VCaP (cell line): ENCODE measurements around the gene ABCC3.

Experiments used
- H3K27ac ChIP-seq: fragments of 450-650 bp; 2 replicates; pipeline ENCODE4 v1.5.1; 2017
- TF ChIP-seq, protein P1 (sequence below): fragments of 450-650 bp; conservative IDR thresholded peaks from 2 replicates; pipeline ENCODE4 v1.5.1; 2017; ENCODE audit warnings: mild to moderate bottlenecking, moderate library complexity

The ABCC3 gene

DNA sequence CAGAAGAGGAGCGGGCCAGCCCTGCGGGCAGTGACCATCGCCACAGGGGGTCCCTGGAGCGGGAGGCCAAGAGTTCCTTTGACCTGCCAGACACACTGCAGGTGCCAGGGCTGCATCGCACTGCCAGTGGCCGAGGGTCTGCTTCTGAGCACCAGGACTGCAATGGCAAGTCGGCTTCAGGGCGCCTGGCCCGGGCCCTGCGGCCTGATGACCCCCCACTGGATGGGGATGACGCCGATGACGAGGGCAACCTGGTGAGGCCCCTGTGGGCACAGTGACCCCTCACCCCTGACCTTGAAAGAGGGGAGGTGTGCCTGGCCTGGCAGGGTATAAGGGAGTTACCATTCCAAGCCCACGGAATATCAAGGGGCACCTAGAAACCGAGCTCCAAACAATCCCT is 35.1 kb upstream of the ABCC3 start:
- TF ChIP-seq, protein P1, sequence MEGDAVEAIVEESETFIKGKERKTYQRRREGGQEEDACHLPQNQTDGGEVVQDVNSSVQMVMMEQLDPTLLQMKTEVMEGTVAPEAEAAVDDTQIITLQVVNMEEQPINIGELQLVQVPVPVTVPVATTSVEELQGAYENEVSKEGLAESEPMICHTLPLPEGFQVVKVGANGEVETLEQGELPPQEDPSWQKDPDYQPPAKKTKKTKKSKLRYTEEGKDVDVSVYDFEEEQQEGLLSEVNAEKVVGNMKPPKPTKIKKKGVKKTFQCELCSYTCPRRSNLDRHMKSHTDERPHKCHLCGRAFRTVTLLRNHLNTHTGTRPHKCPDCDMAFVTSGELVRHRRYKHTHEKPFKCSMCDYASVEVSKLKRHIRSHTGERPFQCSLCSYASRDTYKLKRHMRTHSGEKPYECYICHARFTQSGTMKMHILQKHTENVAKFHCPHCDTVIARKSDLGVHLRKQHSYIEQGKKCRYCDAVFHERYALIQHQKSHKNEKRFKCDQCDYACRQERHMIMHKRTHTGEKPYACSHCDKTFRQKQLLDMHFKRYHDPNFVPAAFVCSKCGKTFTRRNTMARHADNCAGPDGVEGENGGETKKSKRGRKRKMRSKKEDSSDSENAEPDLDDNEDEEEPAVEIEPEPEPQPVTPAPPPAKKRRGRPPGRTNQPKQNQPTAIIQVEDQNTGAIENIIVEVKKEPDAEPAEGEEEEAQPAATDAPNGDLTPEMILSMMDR, result no peak
- H3K27ac ChIP-seq, result no peak overlapping the region

DNA sequence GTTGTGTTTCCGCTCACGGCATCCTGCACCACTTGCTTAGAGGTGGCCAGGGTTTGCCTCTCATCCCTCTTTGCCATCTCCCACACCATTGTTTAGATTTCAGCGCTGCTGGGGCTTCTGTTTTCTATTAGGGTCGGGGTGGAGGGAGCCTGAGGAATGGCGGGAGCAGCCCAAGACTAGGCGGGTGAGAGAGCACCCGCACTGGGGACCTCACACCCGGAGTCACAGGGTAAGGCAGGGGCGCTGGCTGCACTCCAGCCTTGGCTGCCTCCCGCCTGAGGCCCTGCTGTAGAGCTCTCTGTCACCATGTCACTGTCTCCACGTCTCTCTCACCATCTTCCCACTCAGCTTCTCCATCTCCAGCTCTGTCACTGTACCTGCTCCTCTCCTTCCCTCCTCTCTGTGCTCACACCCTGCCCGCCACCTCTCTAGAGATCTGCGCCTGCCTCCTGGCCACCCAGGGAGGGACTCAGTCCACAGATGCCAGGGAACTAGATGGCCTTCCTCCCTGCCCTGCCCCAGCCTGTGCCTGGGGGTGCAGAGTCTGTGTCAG is 32.8 kb upstream of the ABCC3 start:
- TF ChIP-seq, protein P1, result no peak
- H3K27ac ChIP-seq, result no peak overlapping the region

DNA sequence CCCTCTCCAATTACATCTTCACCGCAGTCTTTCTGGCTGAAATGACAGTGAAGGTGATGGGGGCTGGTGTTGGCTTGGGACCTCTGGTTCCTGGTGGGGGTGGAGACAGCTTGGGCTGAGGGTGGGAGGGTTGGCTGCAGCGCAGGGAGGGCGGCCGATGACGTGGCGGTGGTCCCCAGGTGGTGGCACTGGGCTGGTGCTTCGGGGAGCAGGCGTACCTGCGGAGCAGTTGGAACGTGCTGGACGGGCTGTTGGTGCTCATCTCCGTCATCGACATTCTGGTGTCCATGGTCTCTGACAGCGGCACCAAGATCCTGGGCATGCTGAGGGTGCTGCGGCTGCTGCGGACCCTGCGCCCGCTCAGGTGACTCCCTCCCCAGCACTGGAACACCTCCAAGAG is 31.8 kb upstream of the ABCC3 start:
- TF ChIP-seq, protein P1, result no peak
- no peak overlapping the region for H3K27ac ChIP-seq

DNA sequence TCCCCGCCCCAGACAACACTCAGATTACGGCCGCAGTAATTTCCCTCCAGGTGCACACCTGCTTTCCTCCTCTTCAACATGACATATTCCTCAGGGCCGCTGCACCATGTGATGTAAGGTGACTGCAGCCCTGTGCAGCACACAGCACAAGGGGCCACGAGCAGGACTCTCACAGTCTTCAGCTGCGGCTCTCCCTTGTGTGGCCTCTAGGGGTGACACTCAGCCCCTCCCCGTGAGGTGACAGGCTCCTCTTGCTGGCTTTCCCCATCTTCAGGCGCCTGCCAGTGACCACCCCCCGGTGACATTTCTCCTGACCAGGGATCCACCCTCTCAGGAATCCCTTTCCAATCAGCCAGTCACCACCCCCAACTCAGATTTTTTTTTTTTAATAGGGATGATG is 31.3 kb upstream of the ABCC3 start:
- TF ChIP-seq, protein P1, result no peak
- H3K27ac ChIP-seq, result no peak overlapping the region

DNA sequence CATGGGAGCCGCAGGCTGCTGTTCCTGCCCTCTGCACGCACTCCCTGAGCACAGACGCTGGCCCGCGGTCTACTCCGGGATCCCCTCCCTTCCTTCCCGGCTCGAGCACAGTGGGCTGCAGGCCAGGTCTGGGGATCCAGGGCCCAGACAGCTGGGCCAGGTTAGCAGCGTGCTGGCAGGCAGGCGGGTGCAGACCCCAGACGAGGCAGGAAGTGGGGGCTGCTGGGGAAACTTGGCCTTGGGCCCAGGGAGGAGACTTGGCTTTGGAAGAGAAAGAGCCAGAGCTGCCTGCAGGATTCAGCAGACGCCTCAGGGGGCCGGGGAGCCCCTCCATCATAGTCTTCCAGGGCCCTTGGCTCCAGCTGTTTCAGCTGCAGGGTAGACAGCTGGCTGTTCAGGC is 30.2 kb upstream of the ABCC3 start:
- TF ChIP-seq, protein P1, result no peak
- H3K27ac ChIP-seq, result no peak overlapping the region

DNA sequence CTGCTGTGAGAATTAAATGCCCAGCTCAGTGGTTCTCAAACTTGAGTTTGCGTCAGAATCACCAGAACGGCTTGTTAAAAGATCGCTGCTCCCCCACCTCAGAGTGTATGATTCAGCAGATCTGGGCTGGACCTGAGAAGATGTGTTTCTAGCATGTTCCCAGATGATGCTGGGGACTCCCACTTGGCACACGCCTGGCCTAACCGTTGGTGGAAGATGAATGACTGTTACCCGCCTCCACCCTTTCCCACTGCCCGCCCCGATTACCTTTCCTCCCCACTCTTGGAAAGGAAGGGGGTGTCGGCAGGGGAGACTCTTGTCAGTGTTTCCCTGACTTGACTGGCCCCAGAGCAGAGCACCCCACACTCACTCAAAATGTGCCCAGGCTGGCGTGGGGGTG is 29.3 kb upstream of the ABCC3 start:
- H3K27ac ChIP-seq, result no peak overlapping the region
- TF ChIP-seq, protein P1, result no peak

DNA sequence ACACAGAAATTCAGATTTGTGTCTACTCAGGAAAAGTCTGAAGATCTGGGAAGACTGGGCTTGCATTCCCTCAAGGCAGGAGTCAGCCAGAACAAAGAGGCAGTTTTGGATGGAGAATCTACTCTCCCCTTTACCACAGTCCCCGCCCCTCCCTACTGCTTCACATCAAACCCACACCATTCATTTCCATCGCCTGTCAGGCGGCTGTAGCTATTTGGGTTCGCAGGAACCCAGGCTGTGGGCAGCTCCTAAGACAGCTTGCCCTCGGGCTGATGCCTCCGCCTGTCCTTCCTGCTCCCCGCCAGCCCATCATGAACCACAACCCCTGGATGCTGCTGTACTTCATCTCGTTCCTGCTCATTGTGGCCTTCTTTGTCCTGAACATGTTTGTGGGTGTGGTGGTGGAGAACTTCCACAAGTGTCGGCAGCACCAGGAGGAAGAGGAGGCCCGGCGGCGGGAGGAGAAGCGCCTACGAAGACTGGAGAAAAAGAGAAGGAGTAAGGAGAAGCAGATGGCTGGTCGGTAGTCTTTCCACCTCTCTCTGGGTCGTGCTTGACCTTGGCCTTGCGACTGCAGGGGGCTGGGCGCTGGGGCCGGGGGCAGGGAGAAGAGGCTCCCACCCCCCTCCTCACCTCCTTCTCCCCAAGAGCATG is 27.0 kb upstream of the ABCC3 start:
- TF ChIP-seq, protein P1, result no peak
- no peak overlapping the region for H3K27ac ChIP-seq
